RWPE1 (cell line): ENCODE data around the gene FADS2.

Experiments
- CTCF ChIA-PET: fragments of 350-600 bp; sonication (Branson Sonifier 250); formaldehyde crosslinking; extraction: SDS; loops from one replicate; lab custom pipeline; 2021; lab: Yijun Ruan, JAX
- POLR2A ChIA-PET: fragments of 400-600 bp; formaldehyde crosslinking; extraction: SDS; loops from one replicate; lab custom pipeline; 2020; ENCODE audit warnings: antibody characterized with exemption; ENCODE audit not compliant: low non-redundant PET; lab: Yijun Ruan, JAX
- DNase-seq: peaks from one replicate; pipeline ENCODE4 v3.0.0; 2012; ENCODE audit warnings: low spot score
- H3K27ac ChIP-seq: fragments of 450-650 bp; 2 replicates; pipeline ENCODE4 v1.5.1; 2017
- TF ChIP-seq, protein P1 (sequence below): fragments of 450-650 bp; conservative IDR thresholded peaks from 2 replicates; pipeline ENCODE4 v1.5.1; 2017; ENCODE audit warnings: low read depth, mild to moderate bottlenecking

Gene FADS2

GRCh38 chr11:61906522-61906909 lies 78.4 kb downstream of the FADS2 start:
- TF ChIP-seq, protein P1, sequence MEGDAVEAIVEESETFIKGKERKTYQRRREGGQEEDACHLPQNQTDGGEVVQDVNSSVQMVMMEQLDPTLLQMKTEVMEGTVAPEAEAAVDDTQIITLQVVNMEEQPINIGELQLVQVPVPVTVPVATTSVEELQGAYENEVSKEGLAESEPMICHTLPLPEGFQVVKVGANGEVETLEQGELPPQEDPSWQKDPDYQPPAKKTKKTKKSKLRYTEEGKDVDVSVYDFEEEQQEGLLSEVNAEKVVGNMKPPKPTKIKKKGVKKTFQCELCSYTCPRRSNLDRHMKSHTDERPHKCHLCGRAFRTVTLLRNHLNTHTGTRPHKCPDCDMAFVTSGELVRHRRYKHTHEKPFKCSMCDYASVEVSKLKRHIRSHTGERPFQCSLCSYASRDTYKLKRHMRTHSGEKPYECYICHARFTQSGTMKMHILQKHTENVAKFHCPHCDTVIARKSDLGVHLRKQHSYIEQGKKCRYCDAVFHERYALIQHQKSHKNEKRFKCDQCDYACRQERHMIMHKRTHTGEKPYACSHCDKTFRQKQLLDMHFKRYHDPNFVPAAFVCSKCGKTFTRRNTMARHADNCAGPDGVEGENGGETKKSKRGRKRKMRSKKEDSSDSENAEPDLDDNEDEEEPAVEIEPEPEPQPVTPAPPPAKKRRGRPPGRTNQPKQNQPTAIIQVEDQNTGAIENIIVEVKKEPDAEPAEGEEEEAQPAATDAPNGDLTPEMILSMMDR, result no peak
- ChIA-PET CTCF (no interaction called here), POLR2A (no interaction called here)
- no peak overlapping the region for H3K27ac ChIP-seq
- no peak for DNase-seq

- POLR2A ChIA-PET, result no interaction called here
- CTCF ChIA-PET, result interaction anchor here (0.6 to 2.5 kb wide), 3 partner anchors 40 to 175 kb away, joined by 3 to 12 read pairs (median 3); no protein-coding TSS in a partner anchor
- no peak for DNase-seq
- no peak overlapping the region for H3K27ac ChIP-seq
- TF ChIP-seq, protein P1, result no peak
Measured at GRCh38 chr11:61907282-61907681, 79.2 kb downstream of the FADS2 start.

DNA sequence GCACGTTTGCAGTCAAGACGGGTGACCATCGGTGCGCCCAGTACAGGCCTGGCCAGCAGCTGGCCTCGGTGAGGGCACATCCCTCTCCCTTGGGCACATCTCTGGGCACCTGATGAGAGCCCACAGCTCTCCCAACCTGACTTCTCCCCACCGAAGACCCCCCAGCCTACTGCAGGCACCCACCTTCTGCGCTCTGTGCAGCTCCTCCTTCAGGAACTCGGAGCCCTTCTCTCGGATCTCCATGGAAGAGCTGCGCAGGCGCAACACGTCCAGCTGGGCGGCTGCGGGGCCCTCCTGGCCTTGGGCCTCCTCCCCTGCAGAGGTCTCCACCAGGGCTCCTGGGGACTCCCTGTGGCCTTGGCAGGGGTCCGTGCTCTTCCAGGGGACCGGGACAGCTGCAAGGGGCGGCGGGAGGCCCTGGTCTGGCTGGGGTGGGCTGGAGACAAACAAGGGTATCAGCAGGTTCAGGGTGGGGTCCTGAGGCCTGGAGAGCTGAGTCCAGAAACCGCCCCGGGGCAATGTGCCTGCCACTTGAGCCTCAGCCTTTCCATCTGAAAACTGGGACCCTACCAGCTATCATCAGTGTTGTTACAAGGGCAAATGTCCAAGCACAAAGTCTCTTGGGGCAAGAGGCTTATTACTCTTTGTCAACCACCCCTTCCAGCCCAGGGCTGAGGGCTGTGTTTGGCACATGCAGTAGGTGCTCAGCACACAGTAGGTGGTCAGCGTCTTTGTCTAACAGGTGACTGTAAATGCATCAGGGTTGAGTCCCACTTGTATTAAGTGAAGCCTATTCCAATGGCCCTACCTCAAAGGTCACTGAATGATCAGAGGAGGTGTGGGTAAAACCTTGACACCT lies 80.0 kb downstream of the FADS2 start:
- H3K27ac ChIP-seq, result no peak overlapping the region
- POLR2A ChIA-PET, result interaction anchor here (0.6 kb wide), 1 partner anchor 17 kb away, joined by 3 read pairs; no protein-coding TSS in a partner anchor
- DNase-seq, result no peak
- TF ChIP-seq, protein P1, result no peak
- CTCF ChIA-PET, result interaction anchor here (0.6 to 2.5 kb wide), 4 partner anchors 39 to 174 kb away, joined by 3 to 12 read pairs (median 3); no protein-coding TSS in a partner anchor

- ChIA-PET POLR2A (interaction anchor here (0.6 kb wide), 1 partner anchor 17 kb away, joined by 3 read pairs; no protein-coding TSS in a partner anchor), CTCF (interaction anchor here (0.6 to 2.5 kb wide), 3 partner anchors 16 to 173 kb away, joined by 3 to 12 read pairs (median 5); no protein-coding TSS in a partner anchor)
- TF ChIP-seq, protein P1, result no peak
- no peak overlapping the region for H3K27ac ChIP-seq
- no peak for DNase-seq
Measured at GRCh38 chr11:61908730-61909316, 80.7 kb downstream of the FADS2 start.

DNA sequence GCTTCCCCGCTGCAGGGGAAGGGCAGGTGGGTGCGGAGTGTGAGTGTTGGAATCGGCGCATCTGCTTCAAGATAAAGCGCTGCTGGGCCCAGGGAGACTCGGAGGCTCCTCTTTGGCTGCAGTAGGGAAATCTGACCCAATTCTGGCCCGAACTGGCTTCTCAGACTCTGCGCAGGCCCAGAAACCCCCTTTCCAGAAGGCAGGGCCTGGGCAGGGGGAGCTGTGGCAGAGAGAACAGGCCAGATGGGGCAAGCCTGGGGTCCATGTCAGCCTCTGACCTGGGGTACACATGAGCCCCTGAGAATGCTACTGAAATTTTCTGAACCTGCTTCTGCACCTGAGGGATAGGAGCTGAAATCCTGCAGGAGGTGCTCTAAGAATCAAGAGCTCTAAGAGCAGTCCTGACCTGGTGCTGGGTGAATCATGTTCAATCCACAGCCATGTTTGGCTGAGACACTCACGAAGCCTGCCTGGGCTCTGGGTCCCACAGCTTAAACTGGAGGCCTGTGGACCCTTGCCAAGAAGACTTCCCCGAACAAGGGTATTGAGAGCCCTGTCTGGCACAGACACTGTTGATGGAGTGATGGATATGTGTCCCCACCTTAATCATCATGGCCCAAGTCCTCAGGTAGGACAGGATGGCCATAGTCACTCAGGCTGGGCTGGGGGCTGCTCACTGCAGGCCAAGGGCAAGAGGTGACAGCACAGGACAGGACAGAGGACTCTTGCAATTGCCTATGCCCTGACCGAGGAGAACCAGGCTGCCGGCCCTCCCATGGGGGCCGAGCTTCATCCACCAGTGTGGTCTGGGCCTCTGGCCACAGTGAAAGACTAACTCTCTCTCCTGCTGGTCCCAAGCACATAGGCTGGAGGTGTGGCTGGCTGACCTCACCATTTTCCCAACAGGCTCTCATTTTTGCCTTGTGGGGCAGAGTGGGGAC lies 82.4 kb downstream of the FADS2 start:
- DNase-seq, result no peak
- TF ChIP-seq, protein P1, result no peak
- POLR2A ChIA-PET, result no interaction called here
- no peak overlapping the region; the same call in 1 of the 2 replicates for H3K27ac ChIP-seq
- CTCF ChIA-PET, result interaction anchor here (1.0 to 1.5 kb wide), 4 partner anchors 9 to 172 kb away, joined by 3 to 5 read pairs (median 4); no protein-coding TSS in a partner anchor
